ENCODE data around the gene EFCAB12. TPM values are rescaled to one million over a fixed set of nuclear protein-coding genes. Genes with fewer than 3 reads are reported as not detected.

The EFCAB12 gene
- total RNA-seq, 1 experiment from 2014 or later: 0.71 TPM

DNA sequence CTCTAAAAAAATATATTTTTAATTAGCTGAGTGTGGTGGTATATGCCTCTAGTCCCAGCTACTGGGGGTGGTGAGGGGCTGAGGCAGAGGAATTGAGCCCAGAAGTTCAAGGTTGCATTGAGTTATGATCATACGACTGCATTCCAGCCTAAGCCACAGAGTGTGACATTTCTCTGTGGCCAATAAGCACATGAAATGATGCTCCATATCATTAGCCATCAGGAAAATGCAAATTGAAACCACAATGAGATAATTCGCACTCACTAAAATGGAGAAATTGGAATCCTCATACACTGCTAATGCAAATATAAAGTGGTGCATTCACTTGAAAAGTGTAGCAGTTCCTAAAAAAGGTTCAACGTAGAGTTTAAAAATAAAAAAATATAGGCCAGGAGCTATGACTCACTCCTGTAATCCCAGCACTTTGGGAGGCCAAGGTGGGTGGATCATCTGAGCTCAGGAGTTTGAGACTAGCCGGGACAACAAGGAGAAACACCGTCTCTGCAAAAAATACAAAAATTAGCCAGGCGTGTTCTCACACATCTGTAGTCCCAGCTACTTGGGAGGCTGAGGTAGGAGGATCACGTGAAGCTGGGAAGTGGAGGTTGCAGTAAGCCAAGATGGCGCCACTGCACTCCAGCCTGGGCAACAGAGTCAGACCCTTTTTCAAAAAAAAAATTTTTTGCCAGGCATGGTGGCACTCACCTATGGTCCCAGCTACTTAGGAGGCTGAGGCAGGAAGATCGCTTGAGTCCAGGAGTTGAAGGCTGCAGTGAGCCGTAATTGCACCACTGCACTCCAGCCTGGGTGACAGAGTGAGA lies 46.8 kb upstream of the EFCAB12 start:
- BruUV-seq (replicated peaks): no TSS peak
- no peaks in the 10 kb centered on the region for H3K9me3 ChIP-seq (ENCODE audit: low read depth, low read length, poor library complexity, severe bottlenecking)
- no peak for TF ChIP-seq EZH2 (IDR thresholded peaks at IDR 0.05; ENCODE audit: borderline replicate concordance, low read depth, low read length, poor library complexity, severe bottlenecking)
- TF ChIP-seq, protein P1, sequence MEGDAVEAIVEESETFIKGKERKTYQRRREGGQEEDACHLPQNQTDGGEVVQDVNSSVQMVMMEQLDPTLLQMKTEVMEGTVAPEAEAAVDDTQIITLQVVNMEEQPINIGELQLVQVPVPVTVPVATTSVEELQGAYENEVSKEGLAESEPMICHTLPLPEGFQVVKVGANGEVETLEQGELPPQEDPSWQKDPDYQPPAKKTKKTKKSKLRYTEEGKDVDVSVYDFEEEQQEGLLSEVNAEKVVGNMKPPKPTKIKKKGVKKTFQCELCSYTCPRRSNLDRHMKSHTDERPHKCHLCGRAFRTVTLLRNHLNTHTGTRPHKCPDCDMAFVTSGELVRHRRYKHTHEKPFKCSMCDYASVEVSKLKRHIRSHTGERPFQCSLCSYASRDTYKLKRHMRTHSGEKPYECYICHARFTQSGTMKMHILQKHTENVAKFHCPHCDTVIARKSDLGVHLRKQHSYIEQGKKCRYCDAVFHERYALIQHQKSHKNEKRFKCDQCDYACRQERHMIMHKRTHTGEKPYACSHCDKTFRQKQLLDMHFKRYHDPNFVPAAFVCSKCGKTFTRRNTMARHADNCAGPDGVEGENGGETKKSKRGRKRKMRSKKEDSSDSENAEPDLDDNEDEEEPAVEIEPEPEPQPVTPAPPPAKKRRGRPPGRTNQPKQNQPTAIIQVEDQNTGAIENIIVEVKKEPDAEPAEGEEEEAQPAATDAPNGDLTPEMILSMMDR (conservative IDR thresholded peaks at IDR 0.05; ENCODE audit: low read depth, low read length): no peak
- H3K4me1 ChIP-seq (ENCODE audit: insufficient read depth, low read length, poor library complexity, severe bottlenecking): no peaks in the 10 kb centered on the region
- no peak overlapping the region for H3K4me3 ChIP-seq (ENCODE audit: low read depth, low read length, poor library complexity, severe bottlenecking)
- no peak for DNase-seq (ENCODE audit: low spot score)
- ChIA-PET POLR2A (ENCODE audit: low non-redundant PET) (no interaction called here), CTCF (no interaction called here)
- no peak overlapping the region for H3K27ac ChIP-seq (ENCODE audit: low read depth, low read length, poor library complexity, severe bottlenecking)
- H3K36me3 ChIP-seq (ENCODE audit: insufficient read depth, low read length, poor library complexity, severe bottlenecking): peaks cover 23% of the 10 kb centered on the region
- no peaks in the 10 kb centered on the region for H3K27me3 ChIP-seq (replicated peaks; ENCODE audit: insufficient read depth, low read depth, low read length, poor library complexity)
- intact Hi-C loops (cut with micrococcal nuclease; ENCODE audit: unreplicated experiment): no loop called here

DNA sequence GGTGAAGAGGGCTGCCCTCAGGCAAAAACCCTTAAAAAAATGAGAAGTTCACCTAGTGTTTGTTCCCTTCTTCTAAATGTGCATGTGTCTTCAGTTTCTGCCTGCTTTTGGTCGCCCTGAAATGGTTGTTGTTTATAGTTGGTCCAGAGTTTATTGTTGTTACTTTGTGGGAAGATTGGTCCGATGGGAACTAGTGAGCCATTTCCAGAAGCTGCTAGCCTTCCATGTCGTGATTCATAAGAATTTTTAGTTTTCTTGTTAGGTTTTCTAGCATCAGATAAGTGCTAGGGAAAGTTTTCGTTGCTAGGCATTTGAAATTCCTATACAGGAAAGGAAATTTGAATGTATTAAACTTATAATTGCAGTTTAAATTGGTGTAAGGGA lies 45.3 kb upstream of the EFCAB12 start:
- ChIA-PET CTCF (no interaction called here), POLR2A (ENCODE audit: low non-redundant PET) (no interaction called here)

DNA sequence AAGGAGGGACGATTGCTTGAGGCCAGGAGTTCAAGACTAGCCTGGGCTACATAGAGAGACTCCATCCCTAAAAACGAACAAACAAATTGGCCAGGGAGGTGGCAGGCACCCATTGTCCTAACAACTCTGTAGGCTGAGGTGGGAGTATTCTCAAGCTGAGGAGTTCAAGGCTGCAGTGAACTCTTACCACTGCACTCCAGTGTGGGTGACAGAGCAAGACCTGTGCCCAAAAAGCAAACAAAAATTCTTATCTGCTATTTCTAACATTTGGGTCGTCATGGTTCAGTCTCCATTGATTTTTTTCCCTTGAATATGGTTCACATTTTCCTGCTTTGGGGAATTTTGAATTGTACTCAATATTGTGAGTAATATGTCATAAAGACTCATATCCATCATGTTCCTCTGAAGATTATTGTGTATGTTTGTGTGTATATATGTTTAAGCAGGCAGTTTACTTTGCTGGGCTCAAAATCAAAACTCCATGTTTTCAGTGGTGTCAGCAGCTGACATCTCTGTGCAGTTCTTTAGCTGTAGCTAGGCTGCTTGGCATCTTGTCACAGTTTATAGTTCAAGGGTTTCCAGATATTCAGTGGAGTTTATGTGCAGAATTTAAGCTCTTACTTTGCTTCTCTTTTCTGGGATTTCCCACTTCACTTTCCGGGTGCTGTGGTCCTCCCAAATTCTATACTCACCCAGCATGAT lies 44.8 kb upstream of the EFCAB12 start:
- BruUV-seq (replicated peaks): no TSS peak
- no peaks in the 10 kb centered on the region for H3K27me3 ChIP-seq (replicated peaks; ENCODE audit: insufficient read depth, low read depth, low read length, poor library complexity)
- intact Hi-C loops (cut with micrococcal nuclease; ENCODE audit: unreplicated experiment): no loop called here

More for the DNA sequence above, 45.3 kb upstream of the EFCAB12 start:
- Histone ChIP-seq H3K27me3 (replicated peaks; ENCODE audit: insufficient read depth, low read depth, low read length, poor library complexity) (no peaks in the 10 kb centered on the region), H3K4me1 (ENCODE audit: insufficient read depth, low read length, poor library complexity, severe bottlenecking) (no peaks in the 10 kb centered on the region), H3K27ac (ENCODE audit: low read depth, low read length, poor library complexity, severe bottlenecking) (no peak overlapping the region), H3K36me3 (ENCODE audit: insufficient read depth, low read length, poor library complexity, severe bottlenecking) (peaks cover 12% of the 10 kb centered on the region), H3K4me3 (ENCODE audit: low read depth, low read length, poor library complexity, severe bottlenecking) (no peak overlapping the region), H3K9me3 (ENCODE audit: low read depth, low read length, poor library complexity, severe bottlenecking) (no peaks in the 10 kb centered on the region)
- DNase-seq (ENCODE audit: low spot score): no peak
- BruUV-seq (replicated peaks): no TSS peak
- intact Hi-C loops (cut with micrococcal nuclease; ENCODE audit: unreplicated experiment): no loop called here
- no peak for TF ChIP-seq EZH2 (IDR thresholded peaks at IDR 0.05; ENCODE audit: borderline replicate concordance, low read depth, low read length, poor library complexity, severe bottlenecking)
- TF ChIP-seq, protein P1 (conservative IDR thresholded peaks at IDR 0.05; ENCODE audit: low read depth, low read length): no peak

More for the DNA sequence above, 44.8 kb upstream of the EFCAB12 start:
- H3K4me3 ChIP-seq (ENCODE audit: low read depth, low read length, poor library complexity, severe bottlenecking): no peak overlapping the region
- DNase-seq (ENCODE audit: low spot score): no peak
- H3K36me3 ChIP-seq (ENCODE audit: insufficient read depth, low read length, poor library complexity, severe bottlenecking): peaks cover 12% of the 10 kb centered on the region
- no peaks in the 10 kb centered on the region for H3K9me3 ChIP-seq (ENCODE audit: low read depth, low read length, poor library complexity, severe bottlenecking)
- POLR2A ChIA-PET (ENCODE audit: low non-redundant PET): interaction anchor here (0.7 kb wide), 1 partner anchor 34 kb away, joined by 3 read pairs; the partner anchor contains the start of gene MBD4
- CTCF ChIA-PET: no interaction called here
- no peaks in the 10 kb centered on the region for H3K4me1 ChIP-seq (ENCODE audit: insufficient read depth, low read length, poor library complexity, severe bottlenecking)
- TF ChIP-seq, protein P1 (conservative IDR thresholded peaks at IDR 0.05; ENCODE audit: low read depth, low read length): no peak
- no peak for TF ChIP-seq EZH2 (IDR thresholded peaks at IDR 0.05; ENCODE audit: borderline replicate concordance, low read depth, low read length, poor library complexity, severe bottlenecking)
- H3K27ac ChIP-seq (ENCODE audit: low read depth, low read length, poor library complexity, severe bottlenecking): no peak overlapping the region

Data from A673 (cell line).